ENCODE measurements around the gene SLC9A9.

- TF ChIP-seq CTCF (IDR thresholded peaks at IDR 0.05; ENCODE audit: low read depth, low read length) (no peak), EZH2phosphoT487 (IDR thresholded peaks at IDR 0.05; ENCODE audit: low read depth) (no peak)
These were observed 197.4 kb downstream of the SLC9A9 start for GRCh38 chr3:143650827-143651226.
